Natural killer cell (primary cell): ENCODE results near the gene CUX1. TPM values are rescaled to one million over a fixed set of nuclear protein-coding genes. Genes with fewer than 3 reads are reported as not detected.

ENCODE experiments used
- ATAC-seq, 3 donors: fragments of 150-1000 bp in 2 of 3; fragments of 200-7000 bp in 1 of 3; cut with Tn5 transposase; 1 replicate in 1 of 3; 2 replicates in 2 of 3; pipeline ENCODE4 v1.10.0; 2021; ENCODE audit warnings: mild to moderate bottlenecking in 2 of 3, moderate library complexity in 2 of 3
- DNase-seq, 2 donors: peaks; one replicate each; pipeline versions ENCODE4 v3.0.0 to v3.0.0-alpha.2; 2013 to 2021; ENCODE audit warnings: mixed read lengths in 1 of 2
- H3K27ac ChIP-seq: one replicate; pipeline ENCODE4 v1.5.1; 2013; ENCODE audit warnings: mild to moderate bottlenecking, low read length
- H3K27me3 ChIP-seq: one replicate; pipeline ENCODE4 v1.6.1; 2013; ENCODE audit warnings: low read length; ENCODE audit not compliant: control insufficient read depth, insufficient read depth
- H3K36me3 ChIP-seq: one replicate; pipeline ENCODE4 v1.6.1; 2013; ENCODE audit warnings: low read length; ENCODE audit not compliant: control insufficient read depth, insufficient read depth
- H3K4me1 ChIP-seq: one replicate; pipeline ENCODE4 v1.6.1; 2013; ENCODE audit warnings: low read length; ENCODE audit not compliant: control insufficient read depth, insufficient read depth
- H3K4me3 ChIP-seq: one replicate; pipeline ENCODE4 v1.5.1; 2013; ENCODE audit warnings: low read length
- H3K9me3 ChIP-seq: one replicate; pipeline ENCODE4 v1.6.1; 2013; ENCODE audit warnings: low read length; ENCODE audit not compliant: control insufficient read depth, insufficient read depth
- H3K27ac Mint-ChIP-seq, 2 donors: one replicate each; pipeline ENCODE4 v1.8.0; 2022; ENCODE audit warnings: mild to moderate bottlenecking in 2 of 2, mixed read lengths in 2 of 2, moderate library complexity in 1 of 2
- H3K27me3 Mint-ChIP-seq, 2 donors: one replicate each; pipeline ENCODE4 v1.8.0; 2022; ENCODE audit warnings: low read depth in 2 of 2, mixed read lengths in 2 of 2
- H3K36me3 Mint-ChIP-seq: one replicate; pipeline ENCODE4 v1.8.0; 2022; ENCODE audit warnings: mixed read lengths
- H3K4me1 Mint-ChIP-seq, 2 donors: one replicate each; pipeline ENCODE4 v1.8.0; 2022; ENCODE audit warnings: mixed read lengths in 2 of 2
- H3K4me3 Mint-ChIP-seq: one replicate; pipeline ENCODE4 v1.8.0; 2022; ENCODE audit warnings: mild to moderate bottlenecking, moderate library complexity, mixed read lengths
- H3K9me3 Mint-ChIP-seq, 2 donors: one replicate each; pipeline ENCODE4 v1.8.0; 2022; ENCODE audit warnings: mixed read lengths in 2 of 2
- CTCF ChIP-seq: fragments of 200-600 bp; IDR thresholded peaks from one replicate; pipeline ENCODE4 v1.8.0; 2022; ENCODE audit warnings: antibody characterized with exemption
- WGBS: methylation state at CpG from one replicate; pipeline ENCODE4 v1.1.7; 2013; ENCODE audit warnings: missing lambda C conversion rate; ENCODE audit not compliant: insufficient coverage; 5-methylcytosine and 5-hydroxymethylcytosine counted together
- intact Hi-C: fragments of 100-400 bp; cut with micrococcal nuclease; formaldehyde crosslinking; loops from one replicate; pipeline ENCODE4 v1.14.2; 2022
- total RNA-seq, 4 donors: library from RNA; stranded (reverse); fragments of 120-200 nt in 1 of 4; gene quantifications; one replicate each; pipeline versions ENCODE4 v1.2.3 to v1.2.4, GENCODE V29; 2013 to 2022

The CUX1 gene
- total RNA-seq, 3 donors from 2014 or later (not counting 1 experiment from before 2014, with no cell fraction given), result 59.8 to 77.4 (median 73.6) TPM

- no peaks in the 10 kb centered on the region for H3K36me3 ChIP-seq
- H3K27me3 ChIP-seq, result no peaks in the 10 kb centered on the region
- no peaks in the 10 kb centered on the region for H3K9me3 ChIP-seq
- DNase-seq (no peak), ATAC-seq (no peak)
- no peak overlapping the region for H3K27ac Mint-ChIP-seq
- H3K4me1 ChIP-seq, result no peaks in the 10 kb centered on the region
- H3K4me1 Mint-ChIP-seq, result peaks cover 6 to 21% of the 10 kb centered on the region in 2 donors
- intact Hi-C loops, result no loop called here
- H3K9me3 Mint-ChIP-seq, result no peaks in the 10 kb centered on the region
- WGBS, result 91% methylated on average over 15 of the region's 17 CpGs
- H3K4me3 Mint-ChIP-seq, result no peak overlapping the region
- no peaks in the 10 kb centered on the region for H3K27me3 Mint-ChIP-seq
- no peak overlapping the region for H3K27ac ChIP-seq
- no peaks in the 10 kb centered on the region for H3K36me3 Mint-ChIP-seq
- no peak overlapping the region for H3K4me3 ChIP-seq
- TF ChIP-seq CTCF, result no peak
Observed at GRCh38 chr7:101838837-101839483, 21.5 kb downstream of the CUX1 start.

GRCh38 chr7:101841328-101841727 is 23.9 kb downstream of the CUX1 start:
- H3K36me3 ChIP-seq, result no peaks in the 10 kb centered on the region

GRCh38 chr7:101843293-101844271 is 26.2 kb downstream of the CUX1 start:
- Mint-ChIP-seq H3K36me3 (no peaks in the 10 kb centered on the region), H3K27ac (no peak overlapping the region), H3K9me3 (no peaks in the 10 kb centered on the region), H3K4me1 (peaks cover 24% of the 10 kb centered on the region in 2 donors), H3K4me3 (no peak overlapping the region), H3K27me3 (no peaks in the 10 kb centered on the region)
- WGBS, result 93% methylated on average over 7 of the region's 13 CpGs
- Histone ChIP-seq H3K4me1 (peaks cover 15% of the 10 kb centered on the region), H3K36me3 (no peaks in the 10 kb centered on the region), H3K4me3 (no peak overlapping the region), H3K27me3 (no peaks in the 10 kb centered on the region), H3K27ac (no peak overlapping the region), H3K9me3 (peaks cover 10% of the 10 kb centered on the region)
- ATAC-seq (no peak), DNase-seq (no peak)
- no peak for TF ChIP-seq CTCF
- intact Hi-C loops, result no loop called here

More at GRCh38 chr7:101841328-101841727, 23.9 kb downstream of the CUX1 start:
- Histone ChIP-seq H3K4me3 (no peak overlapping the region), H3K4me1 (no peaks in the 10 kb centered on the region), H3K9me3 (no peaks in the 10 kb centered on the region), H3K27me3 (no peaks in the 10 kb centered on the region), H3K27ac (no peak overlapping the region)
- DNase-seq (no peak), ATAC-seq (no peak)
- H3K9me3 Mint-ChIP-seq, result no peaks in the 10 kb centered on the region
- H3K4me1 Mint-ChIP-seq, result peaks cover 17% of the 10 kb centered on the region in 2 donors
- no peaks in the 10 kb centered on the region for H3K36me3 Mint-ChIP-seq
- intact Hi-C loops, result no loop called here
- TF ChIP-seq CTCF, result no peak
- no peak overlapping the region for H3K27ac Mint-ChIP-seq
- H3K4me3 Mint-ChIP-seq, result no peak overlapping the region
- WGBS, result 60% methylated on average over 3 of the region's 3 CpGs
- H3K27me3 Mint-ChIP-seq, result no peaks in the 10 kb centered on the region
